HepG2 (cell line): Measurements from ENCODE around the gene WIZ. TPM values are rescaled to one million over a fixed set of nuclear protein-coding genes. Genes with fewer than 3 reads are reported as not detected.
"Not testable (repeated sequence)": the region's sequence is repeated elsewhere in the genome, so short reads cannot be mapped to it uniquely, and the experiment has no call there.

Source experiments
- ATAC-seq: fragments of 200-7000 bp; cut with Tn5 transposase; 3 replicates; pipeline ENCODE4 v1.9.1; 2020; ENCODE audit warnings: mild to moderate bottlenecking, moderate library complexity
- BruUV-seq: library from RNA; stranded (reverse); fragments of 400-500 nt; replicated peaks from 2 replicates; lab custom pipeline; 2021; lab: Mats Ljungman, UMichigan
- CTCF ChIA-PET: fragments of 300-600 bp; formaldehyde crosslinking; extraction: SDS; loops from one replicate; lab custom pipeline; 2021; ENCODE audit warnings: low total read pairs, inconsistent platforms, low intra/inter-chr PET ratio; lab: Yijun Ruan, JAX
- POLR2A ChIA-PET: fragments of 350-600 bp; sonication (Branson Sonifier 250); formaldehyde crosslinking; loops from one replicate; lab custom pipeline; 2020; ENCODE audit warnings: antibody characterized with exemption, inconsistent platforms; lab: Yijun Ruan, JAX
- DNase-seq: peaks from one replicate; pipeline ENCODE4 v3.0.0-alpha.2; 2015; ENCODE audit warnings: low spot score
- FAIRE-seq: peaks from 3 replicates; lab custom pipeline; 2011; peaks lifted over from hg19 to GRCh38; lab: Jason Lieb, UNC
- H2AFZ ChIP-seq: one replicate; pipeline ENCODE4 v1.6.1; 2011; ENCODE audit warnings: low read length, inconsistent platforms
- H3K27ac ChIP-seq: fragments of 300-600 bp; 3 replicates; pipeline ENCODE4 v1.8.0; 2011; ENCODE audit warnings: mixed run types, mild to moderate bottlenecking, mixed read lengths, low read length, inconsistent platforms; ENCODE audit not compliant: insufficient read depth; ENCODE audit errors: extremely low read length
- H3K27me3 ChIP-seq, 2 experiments: fragments of 200-600 bp in 1 of 2; 2 replicates in 1 of 2; 3 replicates in 1 of 2; pipeline versions ENCODE4 v1.6.0 to v1.8.0; 2011; ENCODE audit warnings: low read length in 2 of 2, mild to moderate bottlenecking in 2 of 2, moderate library complexity in 2 of 2, inconsistent platforms in 1 of 2; ENCODE audit not compliant: insufficient read depth in 2 of 2, control insufficient read depth in 1 of 2
- H3K36me3 ChIP-seq, 2 experiments: fragments of 200-600 bp in 1 of 2; replicated peaks in 1 of 2; 2 replicates in 1 of 2; 3 replicates in 1 of 2; pipeline versions ENCODE4 v1.5.1 to v1.8.0; 2011; ENCODE audit warnings: low read length in 2 of 2, inconsistent platforms in 1 of 2; ENCODE audit not compliant: insufficient read depth in 2 of 2, control insufficient read depth in 1 of 2
- H3K4me1 ChIP-seq: 2 replicates; pipeline ENCODE4 v1.5.1; 2012; ENCODE audit warnings: low read length, inconsistent platforms; ENCODE audit not compliant: insufficient read depth
- H3K4me2 ChIP-seq: 2 replicates; pipeline ENCODE4 v1.6.0; 2011; ENCODE audit warnings: low read depth, low read length, inconsistent platforms
- H3K4me3 ChIP-seq, 3 experiments: fragments of 200-600 bp in 1 of 3; sonication (generic), shearing (Covaris generic) in 1 of 3; replicated peaks in 1 of 3; 2 replicates each; pipeline ENCODE4 v1.5.1; 2011 to 2016; ENCODE audit warnings: low read length in 3 of 3, inconsistent platforms in 2 of 3, low read depth in 2 of 3, mild to moderate bottlenecking in 2 of 3, control low read depth in 1 of 3, mixed read lengths in 1 of 3; ENCODE audit not compliant: insufficient read depth in 1 of 3
- H3K79me2 ChIP-seq: one replicate; pipeline ENCODE4 v1.6.1; 2011; ENCODE audit warnings: low read length, inconsistent platforms; ENCODE audit not compliant: insufficient read depth
- H3K9ac ChIP-seq: 2 replicates; pipeline ENCODE4 v1.6.0; 2011; ENCODE audit warnings: mild to moderate bottlenecking, low read depth, low read length, inconsistent platforms; ENCODE audit not compliant: insufficient read depth
- H3K9me3 ChIP-seq: 2 replicates; pipeline ENCODE4 v1.5.1; 2012; ENCODE audit warnings: mild to moderate bottlenecking, low read length
- H4K20me1 ChIP-seq: 2 replicates; pipeline ENCODE4 v1.6.0; 2011; ENCODE audit warnings: inconsistent platforms, mild to moderate bottlenecking, low read length, moderate library complexity; ENCODE audit not compliant: insufficient read depth
- CEBPG ChIP-seq: IDR thresholded peaks from 2 replicates; pipeline ENCODE4 v1.6.1; 2016
- CREB1 ChIP-seq, 2 experiments: fragments of 450-650 bp in 1 of 2; IDR thresholded peaks; 2 replicates each; pipeline ENCODE4 v1.6.1; 2016 to 2017; ENCODE audit warnings: control low read depth in 1 of 2, mild to moderate bottlenecking in 1 of 2, missing compliant biosample characterization in 1 of 2, missing genetic modification characterization in 1 of 2
- CREM ChIP-seq, 2 experiments: sonication (generic) in 1 of 2; formaldehyde crosslinking in 1 of 2; IDR thresholded peaks; 2 replicates each; pipeline versions ENCODE4 v1.4.0 to v1.6.1; 2016 to 2020; ENCODE audit warnings: antibody characterized with exemption in 1 of 2, mild to moderate bottlenecking in 1 of 2, missing genetic modification reagents in 1 of 2
- FOXO1 ChIP-seq: sonication (generic); formaldehyde crosslinking; IDR thresholded peaks from 2 replicates; pipeline ENCODE4 v1.4.0; 2020; ENCODE audit warnings: missing genetic modification reagents
- GATAD1 ChIP-seq: IDR thresholded peaks from 2 replicates; pipeline ENCODE4 v1.6.1; 2016; ENCODE audit warnings: missing genetic modification reagents, missing compliant biosample characterization
- HDAC1 ChIP-seq: sonication (generic); formaldehyde crosslinking; IDR thresholded peaks from 2 replicates; pipeline ENCODE4 v1.5.1; 2020; ENCODE audit warnings: mild to moderate bottlenecking, missing genetic modification reagents
- KLF16 ChIP-seq, 2 experiments: sonication (generic) in 1 of 2; formaldehyde crosslinking in 1 of 2; IDR thresholded peaks; 2 replicates each; pipeline versions ENCODE4 v1.6.1 to v1.8.0; 2016 to 2023; ENCODE audit warnings: missing genetic modification reagents in 2 of 2, missing compliant biosample characterization in 1 of 2
- KMT2B ChIP-seq: IDR thresholded peaks from 2 replicates; pipeline ENCODE4 v1.6.1; 2016; ENCODE audit warnings: missing genetic modification reagents, missing compliant biosample characterization
- MYPOP ChIP-seq: sonication (generic); formaldehyde crosslinking; IDR thresholded peaks from 2 replicates; pipeline ENCODE4 v1.8.1; 2023; ENCODE audit warnings: mild to moderate bottlenecking, moderate library complexity, missing genetic modification reagents
- NR2F2 ChIP-seq: IDR thresholded peaks from 2 replicates; pipeline ENCODE4 v1.6.1; 2012; ENCODE audit warnings: low read depth, inconsistent platforms, borderline replicate concordance
- PITX1 ChIP-seq: sonication (generic); formaldehyde crosslinking; IDR thresholded peaks from 2 replicates; pipeline ENCODE4 v1.5.1; 2020; ENCODE audit warnings: mild to moderate bottlenecking, missing genetic modification reagents
- PPARG ChIP-seq: conservative IDR thresholded peaks from 2 replicates; pipeline ENCODE4 v1.6.1; 2016; ENCODE audit warnings: missing biosample characterization, missing genetic modification reagents
- REPIN1 ChIP-seq: sonication (generic); formaldehyde crosslinking; IDR thresholded peaks from 2 replicates; pipeline ENCODE4 v1.8.0; 2022; ENCODE audit warnings: missing genetic modification reagents, low read depth, mild to moderate bottlenecking, borderline replicate concordance
- RXRB ChIP-seq: IDR thresholded peaks from 2 replicates; pipeline ENCODE4 v1.6.1; 2016; ENCODE audit warnings: borderline replicate concordance, missing genetic modification reagents, missing compliant biosample characterization
- SOX6 ChIP-seq, 2 experiments: fragments of 450-650 bp in 1 of 2; sonication (generic) in 1 of 2; formaldehyde crosslinking in 1 of 2; IDR thresholded peaks; 2 replicates each; pipeline versions ENCODE4 v1.4.0 to v1.6.1; 2017 to 2020; ENCODE audit warnings: antibody characterized with exemption in 1 of 2, mild to moderate bottlenecking in 1 of 2, missing genetic modification reagents in 1 of 2
- SP5 ChIP-seq: IDR thresholded peaks from 2 replicates; pipeline ENCODE4 v1.6.1; 2016; ENCODE audit warnings: low read depth, borderline replicate concordance
- TBX2 ChIP-seq: sonication (generic); formaldehyde crosslinking; IDR thresholded peaks from 2 replicates; pipeline ENCODE4 v1.5.0; 2020; ENCODE audit warnings: missing genetic modification reagents, mild to moderate bottlenecking, borderline replicate concordance
- ZBTB7B ChIP-seq: sonication (generic); formaldehyde crosslinking; IDR thresholded peaks from 2 replicates; pipeline ENCODE4 v1.4.0; 2020; ENCODE audit warnings: missing genetic modification reagents
- ZNF574 ChIP-seq: sonication (generic); formaldehyde crosslinking; IDR thresholded peaks from 2 replicates; pipeline ENCODE4 v1.4.0; 2020; ENCODE audit warnings: missing genetic modification reagents
- ZNF614 ChIP-seq: IDR thresholded peaks from 2 replicates; pipeline ENCODE4 v1.6.1; 2018; ENCODE audit warnings: missing biosample characterization, missing genetic modification reagents, inconsistent platforms, borderline replicate concordance
- WGBS: methylation state at CpG from one replicate; pipeline ENCODE4 v1.1.6; 2017; ENCODE audit warnings: low lambda C conversion rate; 5-methylcytosine and 5-hydroxymethylcytosine counted together
- in situ Hi-C: cut with HindIII; loops from 2 replicates; pipeline ENCODE4 v1.10.0; 2017; ENCODE audit warnings: low pct_unique_long_range_greater_than_20kb; ENCODE audit not compliant: extremely low pct_ligation_motif_present
- intact Hi-C: fragments of 100-400 bp; cut with micrococcal nuclease; formaldehyde crosslinking; loops from one replicate; pipeline ENCODE4 v1.10.0; 2022; ENCODE audit not compliant: unreplicated experiment
- polyA plus RNA-seq, 8 experiments: library from polyadenylated mRNA; depleted of rRNA in 3 of 8; stranded (reverse) in 7 of 8; unstranded in 1 of 8; fragments of >200 nt; fragmentation: Illumina TruSeq in 4 of 8; extraction: Trizol in 4 of 8; gene quantifications; 2 replicates each; pipeline versions ENCODE4 v1.2.1 to v1.2.3, GENCODE V29; 2011 to 2016; ENCODE audit warnings: low read depth in 4 of 8, missing spikeins in 1 of 8, mixed read lengths in 1 of 8; ENCODE audit not compliant: insufficient read depth in 1 of 8
- total RNA-seq, 5 experiments: library from RNA; depleted of rRNA; stranded (reverse); fragments of >200 nt; fragmentation: Illumina TruSeq; extraction: Trizol; gene quantifications; 2 replicates each; pipeline ENCODE4 v1.2.3, GENCODE V29; 2016; ENCODE audit warnings: low read depth in 1 of 5

WIZ gene
- total and polyA plus RNA-seq, 2 of the 13 experiments (the other 11 are each of a cell fraction or from before 2014, with no cell fraction given): 4.7 to 4.8 TPM

GRCh38 chr19:15411351-15411750 lies 38.4 kb downstream of the WIZ start:
- H3K9me3 ChIP-seq; CTCF ChIA-PET; in situ Hi-C loops; BruUV-seq; H3K27me3 ChIP-seq; FAIRE-seq; H3K4me3 ChIP-seq; H2AFZ ChIP-seq; H3K9ac ChIP-seq; TF ChIP-seq CREB1 (IDR thresholded peaks at IDR 0.05); CREM (CRISPR knock-in tag; IDR thresholded peaks at IDR 0.05); SOX6 (IDR thresholded peaks at IDR 0.05): not testable (repeated sequence)
- Histone ChIP-seq H3K79me2 (peaks cover 90% of the 10 kb centered on the region), H3K4me2 (peak overlapping the region; percentile 29; the same call in 1 of the 2 replicates), H3K4me1 (peaks cover 58% of the 10 kb centered on the region), H3K27ac (peak overlapping the region; percentile 47), H4K20me1 (peaks cover 35% of the 10 kb centered on the region), H3K36me3 (peaks cover 9 to 29% of the 10 kb centered on the region in 2 experiments)
- POLR2A ChIA-PET: interaction anchor here (0.7 to 2.8 kb wide), 2 partner anchors 32 to 242 kb away, joined by 3 to 30 read pairs; partner anchors contain the start of gene AKAP8
- DNase-seq (peak; percentile 65), ATAC-seq (peak; percentile 69)
- WGBS: 17% methylated on average over 2 of the region's 2 CpGs
- intact Hi-C loops: loop anchor here (5.0 kb wide), 1 partner anchor 34 kb away; the partner anchor contains the start of gene AKAP8
- TF ChIP-seq SP5 (peak; percentile 94), GATAD1 (CRISPR knock-in tag) (0 out of 2 replicates have a peak, but pooled peaks have one; percentile 41), PPARG (CRISPR knock-in tag) (peak; percentile 48; the same call in 1 of the 2 replicates), REPIN1 (CRISPR knock-in tag) (0 out of 2 replicates have a peak, but pooled peaks have one; percentile 37), NR2F2 (peak; percentile 48; the same call in 1 of the 2 replicates), ZBTB7B (CRISPR knock-in tag) (0 out of 2 replicates have a peak, but pooled peaks have one; percentile 44), ZNF574 (CRISPR knock-in tag) (0 out of 2 replicates have a peak, but pooled peaks have one; percentile 42), KMT2B (CRISPR knock-in tag) (0 out of 2 replicates have a peak, but pooled peaks have one; percentile 48), CREB1 (CRISPR knock-in tag; IDR thresholded peaks at IDR 0.05) (0 out of 2 replicates have a peak, but pooled peaks have one; percentile 37), CREM (IDR thresholded peaks at IDR 0.05) (0 out of 2 replicates have a peak, but pooled peaks have one; percentile 35), KLF16 (CRISPR knock-in tag; IDR thresholded peaks at IDR 0.05) (peak in 1 of 2 experiments; percentile 73; a peak in 1 of 4 replicates), PITX1 (CRISPR knock-in tag) (0 out of 2 replicates have a peak, but pooled peaks have one; percentile 19), RXRB (peak; percentile 76), FOXO1 (peak; percentile 65; the same call in 1 of the 2 replicates), MYPOP (CRISPR knock-in tag) (0 out of 2 replicates have a peak, but pooled peaks have one; percentile 17), SOX6 (CRISPR knock-in tag; IDR thresholded peaks at IDR 0.05) (peak; percentile 67; the same call in 1 of the 2 replicates), ZNF614 (CRISPR knock-in tag) (peak; percentile 44; the same call in 1 of the 2 replicates), CEBPG (peak; percentile 95), TBX2 (CRISPR knock-in tag) (peak; percentile 78), HDAC1 (CRISPR knock-in tag) (peak; percentile 73; the same call in 1 of the 2 replicates)
